GM21423 (cell line): ENCODE measurements around the gene ADCYAP1R1.

Source experiments
- ATAC-seq: cut with Tn5 transposase; IDR thresholded peaks from one replicate; pipeline ENCODE4 v1.9.1; 2021; ENCODE audit warnings: mild to moderate bottlenecking, moderate library complexity; ENCODE audit not compliant: unreplicated experiment

The ADCYAP1R1 gene

GRCh38 chr7:31082447-31082846 lies 30.3 kb downstream of the ADCYAP1R1 start:
- ATAC-seq: no peak

- ATAC-seq: no peak
Observed at GRCh38 chr7:31083210-31083786, 31.2 kb downstream of the ADCYAP1R1 start.

GRCh38 chr7:31084226-31084625 lies 32.1 kb downstream of the ADCYAP1R1 start:
- no peak for ATAC-seq

- ATAC-seq: no peak
Observed at GRCh38 chr7:31087351-31087750, 35.2 kb downstream of the ADCYAP1R1 start.

GRCh38 chr7:31091924-31092434 lies 39.9 kb downstream of the ADCYAP1R1 start:
- ATAC-seq: no peak

GRCh38 chr7:31092606-31093005 lies 40.5 kb downstream of the ADCYAP1R1 start:
- no peak for ATAC-seq

GRCh38 chr7:31093282-31093681 lies 41.2 kb downstream of the ADCYAP1R1 start:
- ATAC-seq: no peak

- no peak for ATAC-seq
Observed at GRCh38 chr7:31094271-31094670, 42.2 kb downstream of the ADCYAP1R1 start.

- ATAC-seq: no peak
Observed at GRCh38 chr7:31095286-31096197, 43.4 kb downstream of the ADCYAP1R1 start.

GRCh38 chr7:31096198-31096876 lies 44.2 kb downstream of the ADCYAP1R1 start:
- no peak for ATAC-seq

- no peak for ATAC-seq
Observed at GRCh38 chr7:31096877-31097258, 44.8 kb downstream of the ADCYAP1R1 start.

GRCh38 chr7:31098642-31099360 lies 46.7 kb downstream of the ADCYAP1R1 start:
- ATAC-seq: no peak

GRCh38 chr7:31099451-31100444 lies 47.6 kb downstream of the ADCYAP1R1 start:
- no peak for ATAC-seq

- ATAC-seq: no peak
Observed at GRCh38 chr7:31100445-31100844, 48.3 kb downstream of the ADCYAP1R1 start.

GRCh38 chr7:31100871-31101270 lies 48.8 kb downstream of the ADCYAP1R1 start:
- ATAC-seq: no peak

- no peak for ATAC-seq
Observed at GRCh38 chr7:31101544-31101943, 49.4 kb downstream of the ADCYAP1R1 start.

GRCh38 chr7:31102151-31102972 lies 50.3 kb downstream of the ADCYAP1R1 start:
- no peak for ATAC-seq

- ATAC-seq: no peak
Observed at GRCh38 chr7:31102973-31103850, 51.1 kb downstream of the ADCYAP1R1 start.
